CD4-positive, alpha-beta T cell treated with Interleukin-4 for 1 hour (primary cell): Measurements from ENCODE around the gene CNNM2.
A peak's percentile ranks its signal among the peaks of the same experiment; 100 is the strongest.

Experiments
- DNase-seq, 2 donors: peaks; one replicate each; pipeline ENCODE4 v3.0.0-alpha.2; 2020 to 2022

Gene CNNM2

GRCh38 chr10:102917962-102918816 is at the start of gene CNNM2:
Gene CNNM2, plus strand, starts transcription at chr10:102918294. Its CDS starts 187 bp downstream, at chr10:102918481.
- peak; percentile 100 for DNase-seq

DNA sequence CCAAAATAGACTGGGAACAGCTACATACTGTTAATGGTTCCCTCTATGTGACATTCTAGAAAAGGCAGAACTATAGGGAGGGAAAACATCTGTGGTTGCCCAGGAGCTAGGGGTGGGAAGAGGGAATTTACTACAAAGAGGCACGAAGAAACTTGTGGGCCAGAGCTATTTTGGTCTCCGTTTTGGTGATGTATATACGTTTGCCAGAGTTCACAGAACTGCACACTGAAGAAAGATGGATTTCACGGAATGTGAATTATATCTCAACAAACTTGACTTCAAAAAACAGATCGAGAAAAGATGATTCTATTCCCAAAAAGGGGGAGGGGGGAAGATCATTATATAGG is 49.2 kb upstream of the CNNM2 start:
- no peak for DNase-seq

DNA sequence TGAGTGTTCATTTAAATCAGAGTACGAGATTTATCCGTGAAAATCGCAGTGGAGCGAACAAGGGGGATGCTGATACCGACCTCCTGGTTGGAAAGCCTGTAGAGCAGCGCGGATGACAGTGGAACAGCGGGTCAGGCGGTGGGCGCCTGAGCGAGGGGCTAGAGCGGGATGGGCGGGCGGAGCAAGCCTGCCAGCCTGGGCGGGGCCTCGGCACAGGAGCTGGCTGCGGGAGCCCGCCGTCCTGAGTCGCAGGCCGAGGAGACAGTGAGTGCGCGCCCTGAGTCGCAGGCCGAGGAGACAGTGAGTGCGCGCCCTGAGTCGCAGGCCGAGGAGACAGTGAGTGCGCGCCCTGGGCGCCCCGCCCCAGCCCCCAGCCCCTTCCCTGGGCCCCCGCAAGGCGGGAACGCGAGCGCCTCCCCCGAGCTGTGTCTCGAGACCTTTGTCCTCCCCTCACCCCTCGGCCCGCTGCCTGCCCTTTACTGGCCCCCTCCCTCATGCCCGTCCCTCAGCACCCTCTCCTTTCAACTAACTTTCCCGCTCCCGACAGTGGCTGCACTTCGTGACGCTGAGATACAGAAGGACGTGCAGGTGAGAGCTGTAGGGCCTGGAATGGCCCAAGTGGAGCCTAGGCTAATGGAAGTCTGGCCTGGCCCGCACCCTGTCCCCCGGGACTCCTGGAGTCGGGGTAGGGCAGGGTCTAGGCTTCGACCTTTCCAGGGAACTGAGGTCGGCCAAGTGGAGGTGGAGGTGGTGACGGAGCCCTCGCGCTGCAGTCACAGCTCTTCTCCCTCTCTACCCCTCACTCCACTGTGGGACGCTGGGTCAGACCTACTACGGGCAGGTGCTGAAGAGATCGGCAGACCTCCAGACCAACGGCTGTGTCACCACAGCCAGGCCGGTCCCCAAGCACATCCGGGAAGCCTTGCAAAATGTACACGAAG is 48.6 kb upstream of the CNNM2 start, which contains the start of gene AS3MT:
AS3MT (plus strand) TSS at position 213 of the 941 bp plus-strand sequence; CDS start at position 336, 123 bp downstream.
- DNase-seq, result no peak

GRCh38 chr10:102870221-102870620 is 47.9 kb upstream of the CNNM2 start:
- DNase-seq, result no peak

- DNase-seq, result no peak
Measured at GRCh38 chr10:102872163-102872562, 45.9 kb upstream of the CNNM2 start.

DNA sequence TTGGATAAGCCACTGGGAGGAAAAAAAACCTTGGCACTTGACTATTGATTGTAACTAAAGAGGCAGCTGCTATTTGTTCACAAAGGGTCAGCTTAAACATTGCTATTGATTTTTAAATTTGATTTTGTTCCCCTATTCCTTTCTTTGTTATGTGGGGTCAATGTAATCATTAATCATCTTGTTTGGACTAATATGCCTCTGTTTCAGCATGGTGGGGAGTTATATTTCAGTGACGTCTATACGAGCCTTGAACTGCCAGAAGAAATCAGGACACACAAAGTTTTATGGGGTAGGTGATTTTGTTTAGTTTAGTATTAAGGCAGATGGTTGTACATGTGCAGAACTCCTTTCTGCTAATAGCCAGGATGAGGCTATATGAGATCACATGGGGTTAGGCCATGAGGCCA is 41.3 kb upstream of the CNNM2 start:
- no peak for DNase-seq

- DNase-seq, result no peak
Measured at GRCh38 chr10:102878629-102879028, 39.5 kb upstream of the CNNM2 start.

DNA sequence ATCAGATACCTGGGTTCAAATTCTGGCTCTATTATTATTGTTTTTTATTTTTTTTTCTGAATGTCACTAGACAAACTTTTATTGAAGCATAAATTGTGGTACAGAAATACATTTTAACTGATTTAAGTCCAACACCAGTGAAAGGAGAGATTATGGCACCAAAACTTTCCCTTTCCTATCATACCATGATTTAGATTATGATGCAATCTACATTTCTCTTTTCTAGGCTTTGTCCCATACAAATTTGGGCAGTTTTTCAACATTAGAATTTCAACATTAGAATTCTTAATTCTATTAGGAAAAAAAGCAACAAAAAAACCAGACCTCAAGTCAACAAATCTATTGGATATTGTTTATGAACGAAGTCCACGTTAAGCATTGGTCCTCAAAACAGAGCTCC is 37.8 kb upstream of the CNNM2 start:
- no peak for DNase-seq

- DNase-seq, result no peak
Measured at GRCh38 chr10:102888048-102888447, 30.0 kb upstream of the CNNM2 start.

DNA sequence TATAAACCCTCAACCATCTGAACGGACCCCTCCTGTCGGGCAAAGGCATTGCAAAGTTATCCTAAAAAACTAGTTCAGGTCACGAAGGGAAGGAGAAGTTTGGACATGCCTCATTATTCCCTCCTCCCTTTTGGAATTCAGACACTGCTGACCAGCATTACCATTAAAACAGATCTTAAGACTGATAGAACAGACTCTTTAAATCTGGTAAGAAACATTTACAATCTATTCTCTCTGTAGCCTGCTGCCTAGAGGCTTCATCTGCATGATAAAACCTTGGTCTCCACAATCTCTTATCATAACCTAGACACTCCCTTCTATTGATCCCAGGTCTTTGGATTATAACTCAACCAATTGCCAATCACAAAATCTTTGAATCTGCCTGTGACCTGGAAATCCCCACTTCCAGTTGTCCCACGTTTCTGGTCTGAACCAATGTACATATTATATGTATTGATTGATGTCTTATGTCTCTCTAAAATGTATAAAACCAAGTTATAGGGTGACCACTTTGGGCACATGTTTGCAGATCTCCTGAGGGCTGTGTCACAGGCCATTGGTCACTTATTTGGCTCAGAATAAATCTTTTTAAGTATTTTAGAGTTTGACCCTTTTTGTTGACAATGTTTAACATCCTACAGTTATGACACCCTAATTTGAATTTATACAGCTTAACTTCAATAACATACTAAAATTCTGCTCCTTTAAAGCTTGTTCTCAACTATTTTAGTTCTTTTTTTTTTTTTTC is 23.5 kb upstream of the CNNM2 start:
- no peak for DNase-seq

- no peak for DNase-seq
Measured at GRCh38 chr10:102900006-102900405, 18.1 kb upstream of the CNNM2 start.

DNA sequence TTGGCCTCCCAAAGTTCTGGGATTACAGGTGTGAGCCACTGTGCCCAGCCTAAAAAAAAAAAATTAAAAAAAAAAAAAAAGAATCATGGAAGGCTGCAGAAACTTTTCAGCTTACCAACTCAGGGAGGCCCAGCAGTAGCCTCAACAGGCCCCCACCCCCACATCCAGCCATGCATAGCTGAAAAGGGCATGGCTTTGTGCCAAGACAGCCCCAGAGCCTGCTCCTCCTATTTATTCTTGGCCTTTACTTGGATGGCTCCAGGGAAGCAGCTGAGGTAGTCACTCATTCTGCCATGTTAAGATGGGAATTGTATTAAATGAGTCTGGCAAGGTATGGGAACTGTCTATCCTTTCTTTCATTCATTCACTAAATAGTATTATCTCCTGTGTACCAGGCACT is 13.7 kb upstream of the CNNM2 start:
- no peak for DNase-seq

- DNase-seq, result no peak
Measured at GRCh38 chr10:102906507-102906906, 11.6 kb upstream of the CNNM2 start.

- no peak for DNase-seq
Measured at GRCh38 chr10:102914781-102915180, 3.3 kb upstream of the CNNM2 start.

GRCh38 chr10:102916173-102916572 is 1.9 kb upstream of the CNNM2 start:
- DNase-seq, result no peak

DNA sequence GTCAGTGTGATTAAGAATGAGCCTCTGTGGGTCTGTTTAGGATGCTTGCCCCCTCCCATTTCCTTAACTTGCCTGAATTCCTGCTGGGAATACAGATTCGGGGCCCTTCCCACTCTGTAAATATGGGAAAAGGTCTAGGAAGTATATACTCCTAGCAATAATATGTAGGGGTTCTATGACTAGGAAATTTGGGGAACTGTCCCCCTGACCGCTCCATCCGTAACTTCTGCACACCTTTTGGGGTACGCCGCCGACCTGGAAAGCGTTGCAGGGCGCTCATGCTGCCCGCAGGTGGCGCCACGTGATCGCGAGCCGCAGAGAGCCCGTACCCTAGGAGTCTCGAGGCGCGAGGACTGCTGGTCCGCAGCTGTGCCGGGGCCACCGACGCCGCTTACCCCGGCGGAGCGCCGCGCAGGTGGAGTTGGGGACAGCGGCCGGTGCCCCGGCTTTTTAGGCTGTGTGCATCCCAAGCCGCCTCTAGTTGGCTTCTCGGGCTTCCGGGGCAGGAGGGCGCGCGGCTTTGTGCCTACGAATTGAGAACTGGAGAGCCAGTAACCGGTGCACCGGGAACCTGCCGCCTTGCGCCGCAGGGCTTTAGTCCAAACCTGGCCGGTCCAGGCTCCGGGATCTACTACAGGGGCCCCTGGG is 656 bp upstream of the CNNM2 start:
- peak; percentile 83 to 84 for DNase-seq

- DNase-seq, result peak in 1 of 2 donors; percentile 20
Measured at GRCh38 chr10:102918817-102919245, 737 bp downstream of the CNNM2 start.

DNA sequence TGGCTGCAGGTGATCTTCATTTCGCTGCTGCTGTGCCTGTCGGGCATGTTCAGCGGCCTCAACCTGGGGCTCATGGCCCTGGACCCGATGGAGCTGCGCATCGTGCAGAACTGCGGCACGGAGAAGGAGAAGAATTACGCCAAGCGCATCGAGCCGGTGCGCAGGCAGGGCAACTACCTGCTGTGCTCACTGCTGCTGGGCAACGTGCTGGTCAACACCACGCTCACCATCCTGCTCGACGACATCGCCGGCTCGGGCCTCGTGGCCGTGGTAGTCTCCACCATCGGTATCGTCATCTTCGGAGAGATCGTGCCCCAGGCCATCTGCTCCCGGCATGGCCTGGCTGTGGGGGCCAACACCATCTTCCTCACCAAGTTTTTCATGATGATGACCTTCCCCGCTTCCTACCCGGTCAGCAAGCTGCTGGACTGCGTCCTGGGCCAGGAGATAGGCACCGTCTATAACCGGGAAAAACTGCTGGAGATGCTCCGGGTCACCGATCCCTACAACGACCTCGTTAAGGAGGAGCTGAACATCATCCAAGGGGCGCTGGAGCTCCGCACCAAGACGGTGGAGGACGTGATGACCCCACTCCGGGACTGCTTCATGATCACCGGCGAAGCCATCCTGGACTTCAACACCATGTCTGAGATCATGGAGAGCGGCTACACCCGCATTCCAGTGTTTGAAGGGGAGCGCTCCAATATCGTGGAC is 1.3 kb downstream of the CNNM2 start:
- no peak for DNase-seq

GRCh38 chr10:102919992-102920739 is 2.1 kb downstream of the CNNM2 start:
- DNase-seq, result no peak

DNA sequence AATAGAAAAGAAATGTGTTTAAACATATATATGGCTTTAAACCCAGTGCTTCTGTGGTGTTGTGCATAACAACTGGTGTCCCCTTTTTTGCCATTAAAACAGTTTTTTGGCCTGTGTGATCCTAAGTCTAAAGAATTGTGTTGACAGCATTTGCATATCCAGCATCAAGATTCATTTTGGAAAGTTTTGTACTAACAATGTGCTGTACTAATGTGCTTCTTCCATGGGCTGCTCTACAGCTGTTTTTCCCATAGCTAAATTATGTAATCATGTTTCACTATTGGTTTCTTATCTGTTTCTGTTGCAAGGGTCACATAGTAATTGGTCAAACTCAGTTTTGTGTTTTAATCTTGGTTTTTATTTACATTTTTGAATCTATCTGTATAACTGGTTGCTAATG is 5.5 kb downstream of the CNNM2 start:
- no peak for DNase-seq

DNA sequence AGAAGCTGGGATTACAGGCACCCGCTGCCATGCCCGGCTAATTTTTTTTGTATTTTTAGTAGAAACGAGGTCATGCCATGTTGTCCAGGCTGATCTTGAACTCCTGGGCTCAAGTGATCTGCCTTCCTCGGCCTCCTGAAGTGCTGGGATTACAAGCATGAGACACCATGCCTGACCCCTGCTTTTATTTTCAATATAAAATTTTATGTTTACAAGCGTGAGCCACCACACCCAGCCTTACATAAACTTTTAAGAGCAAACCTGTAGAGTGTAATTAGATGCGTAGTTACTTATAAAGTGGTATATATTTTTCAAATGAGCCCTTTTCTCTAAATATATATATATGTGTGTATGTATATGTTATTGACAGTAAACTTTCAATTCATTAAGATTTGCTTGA is 8.7 kb downstream of the CNNM2 start:
- DNase-seq, result no peak
